GM12878 (cell line): Measurements from ENCODE around the gene SERHL2. TPM values are rescaled to one million over a fixed set of nuclear protein-coding genes. Genes with fewer than 3 reads are reported as not detected.
"Not testable (repeated sequence)": the region's sequence is repeated elsewhere in the genome, so short reads cannot be mapped to it uniquely, and the experiment has no call there.

Experiments
- ATAC-seq: fragments of 200-7000 bp; cut with Tn5 transposase; 3 replicates; pipeline ENCODE4 v1.9.1; 2020; ENCODE audit warnings: mild to moderate bottlenecking, moderate library complexity
- BruUV-seq: library from RNA; stranded (reverse); fragments of 400-500 nt; replicated peaks from 2 replicates; lab custom pipeline; 2021; lab: Mats Ljungman, UMichigan
- CTCF ChIA-PET: fragments of 300-600 bp; sonication (Branson Sonifier 250); formaldehyde crosslinking; extraction: SDS; loops from one replicate; lab custom pipeline; 2021; ENCODE audit warnings: inconsistent platforms; lab: Yijun Ruan, JAX
- POLR2A ChIA-PET: fragments of 350-600 bp; formaldehyde crosslinking; extraction: SDS; loops from one replicate; lab custom pipeline; 2021; ENCODE audit warnings: inconsistent platforms; lab: Charles Lee
- RAD21 ChIA-PET: fragments of 300-600 bp; sonication (Branson Sonifier 250); formaldehyde crosslinking; loops from one replicate; lab custom pipeline; 2023; ENCODE audit warnings: antibody characterized with exemption; ENCODE audit not compliant: unreplicated experiment; lab: Charles Lee
- SMC1A ChIA-PET: fragments of 300-600 bp; sonication (Branson Sonifier 250); formaldehyde crosslinking; loops from one replicate; lab custom pipeline; 2023; ENCODE audit not compliant: unreplicated experiment, uncharacterized antibody; lab: Charles Lee
- DNase-seq: peaks from one replicate; pipeline ENCODE4 v3.0.0-alpha.2; 2011; ENCODE audit warnings: low read depth, low spot score
- FAIRE-seq: peaks from 3 replicates; lab custom pipeline; 2011; peaks lifted over from hg19 to GRCh38; lab: Jason Lieb, UNC
- H2AFZ ChIP-seq: 2 replicates; pipeline ENCODE4 v1.6.0; 2011; ENCODE audit warnings: low read depth, low read length, control low read depth; ENCODE audit not compliant: control insufficient read depth
- H3K27ac ChIP-seq: 2 replicates; pipeline ENCODE4 v1.5.1; 2011; ENCODE audit warnings: control low read depth; ENCODE audit not compliant: control insufficient read depth, insufficient read depth
- H3K27me3 ChIP-seq, 2 experiments: replicated peaks in 1 of 2; 2 replicates each; pipeline versions ENCODE4 v1.6.0 to v1.6.1; 2011; ENCODE audit warnings: low read length in 1 of 2; ENCODE audit not compliant: control insufficient read depth in 2 of 2, insufficient read depth in 2 of 2
- H3K36me3 ChIP-seq, 2 experiments: 2 replicates each; pipeline ENCODE4 v1.5.1; 2011; ENCODE audit warnings: low read length in 1 of 2; ENCODE audit not compliant: control insufficient read depth in 2 of 2, insufficient read depth in 2 of 2
- H3K4me1 ChIP-seq: 2 replicates; pipeline ENCODE4 v1.6.1; 2011; ENCODE audit warnings: mild to moderate bottlenecking, low read length, moderate library complexity, mixed read lengths; ENCODE audit not compliant: control insufficient read depth, insufficient read depth
- H3K4me2 ChIP-seq: 2 replicates; pipeline ENCODE4 v1.6.0; 2011; ENCODE audit warnings: control low read depth; ENCODE audit not compliant: control insufficient read depth, insufficient read depth
- H3K4me3 ChIP-seq: fragments of 200-600 bp; sonication (generic); 2 replicates; pipeline ENCODE4 v1.5.1; 2016
- H3K79me2 ChIP-seq: 2 replicates; pipeline ENCODE4 v1.6.0; 2011; ENCODE audit warnings: low read length; ENCODE audit not compliant: control insufficient read depth, insufficient read depth
- H3K9ac ChIP-seq: 2 replicates; pipeline ENCODE4 v1.8.0; 2011; ENCODE audit warnings: low read length, control low read depth, mixed read lengths; ENCODE audit not compliant: control insufficient read depth, insufficient read depth
- H3K9me3 ChIP-seq: replicated peaks from 3 replicates; pipeline ENCODE4 v1.5.1; 2011; ENCODE audit warnings: mild to moderate bottlenecking, low read length; ENCODE audit not compliant: control insufficient read depth, insufficient read depth
- H4K20me1 ChIP-seq: 2 replicates; pipeline ENCODE4 v1.6.0; 2011; ENCODE audit not compliant: control insufficient read depth, insufficient read depth
- CHD1 ChIP-seq: IDR thresholded peaks from 2 replicates; pipeline ENCODE4 v1.6.1; 2012; ENCODE audit warnings: low read depth, low read length, improper control_type of control experiment
- NBN ChIP-seq: fragments of 450-650 bp; IDR thresholded peaks from 2 replicates; pipeline ENCODE4 v1.6.1; 2016
- NFXL1 ChIP-seq: fragments of 450-650 bp; IDR thresholded peaks from 2 replicates; pipeline ENCODE4 v1.6.1; 2017; ENCODE audit warnings: antibody characterized with exemption, mild to moderate bottlenecking, borderline replicate concordance
- PML ChIP-seq: IDR thresholded peaks from 2 replicates; pipeline ENCODE4 v1.6.1; 2012; ENCODE audit warnings: low read length, inconsistent platforms
- POLR2A ChIP-seq: IDR thresholded peaks from 2 replicates; pipeline ENCODE4 v1.6.1; 2011; ENCODE audit warnings: low read depth, mild to moderate bottlenecking, low read length
- POLR2AphosphoS5 ChIP-seq: IDR thresholded peaks from 2 replicates; pipeline ENCODE4 v1.6.1; 2011; ENCODE audit warnings: mild to moderate bottlenecking, low read length, inconsistent platforms
- RELA ChIP-seq: fragments of 450-650 bp; IDR thresholded peaks from 2 replicates; pipeline ENCODE4 v1.8.0; 2014; ENCODE audit warnings: borderline replicate concordance; ENCODE audit not compliant: partially characterized antibody
- RUNX3 ChIP-seq: IDR thresholded peaks from 2 replicates; pipeline ENCODE4 v1.6.1; 2012; ENCODE audit warnings: low read length, inconsistent platforms
- SIN3A ChIP-seq: IDR thresholded peaks from 2 replicates; pipeline ENCODE4 v1.6.1; 2012; ENCODE audit warnings: low read depth, low read length, improper control_type of control experiment
- SRF ChIP-seq, 2 experiments: IDR thresholded peaks; 2 replicates each; pipeline ENCODE4 v1.6.1; 2011; ENCODE audit warnings: low read depth in 2 of 2, low read length in 2 of 2, mild to moderate bottlenecking in 1 of 2, moderate library complexity in 1 of 2
- STAT3 ChIP-seq: IDR thresholded peaks from 2 replicates; pipeline ENCODE4 v1.6.1; 2011; ENCODE audit warnings: low read depth, low read length, improper control_type of control experiment
- YY1 ChIP-seq: IDR thresholded peaks from 2 replicates; pipeline ENCODE4 v1.6.1; 2011; ENCODE audit warnings: low read depth, mild to moderate bottlenecking, low read length
- ZNF274 ChIP-seq: IDR thresholded peaks from one replicate; pipeline ENCODE4 v1.8.0; 2011; ENCODE audit not compliant: insufficient read length, insufficient read depth
- WGBS: methylation state at CpG from one replicate; pipeline ENCODE4 v1.1.6; 2016; ENCODE audit warnings: low lambda C conversion rate; ENCODE audit not compliant: insufficient replicate concordance, insufficient coverage; ENCODE audit errors: missing lambda C conversion rate; 5-methylcytosine and 5-hydroxymethylcytosine counted together
- in situ Hi-C: fragments of 300-500 bp; cut with MboI; formaldehyde crosslinking; loops from 9 replicates; pipeline ENCODE4 v1.14.3; 2018; ENCODE audit warnings: mixed read lengths
- intact Hi-C: fragments of 100-400 bp; cut with micrococcal nuclease; formaldehyde crosslinking; loops from one replicate; pipeline ENCODE4 v1.14.2; 2022; ENCODE audit not compliant: unreplicated experiment
- polyA plus RNA-seq, 11 experiments: library from polyadenylated mRNA; depleted of rRNA in 4 of 11; unstranded in 6 of 11; stranded (reverse) in 5 of 11; fragments of >200 nt; fragmentation: Nextera tagmentation in 4 of 11; fragmentation: Illumina TruSeq in 1 of 11; extraction: Ambion mirVana in 4 of 11; extraction: Trizol in 1 of 11; gene quantifications; 1 replicate in 1 of 11; 2 replicates in 10 of 11; pipeline versions ENCODE4 v1.2.1 to v1.2.3, GENCODE V29; 2011 to 2016; ENCODE audit warnings: inconsistent platforms in 2 of 11, missing spikeins in 2 of 11, low read depth in 1 of 11
- total RNA-seq, 4 experiments: library from RNA; depleted of rRNA in 3 of 4; stranded (reverse); fragments of >200 nt in 3 of 4; fragmentation: Illumina TruSeq in 1 of 4; extraction: Trizol in 1 of 4; gene quantifications; 2 replicates each; pipeline versions ENCODE4 v1.2.1 to v1.2.3, GENCODE V29; 2013 to 2021
- TF ChIP-seq, protein P1 (sequence below): fragments of 450-650 bp; IDR thresholded peaks from 2 replicates; pipeline ENCODE4 v1.6.1; 2017; ENCODE audit warnings: mild to moderate bottlenecking, moderate library complexity

SERHL2 gene
- total and polyA plus RNA-seq, 10 of the 15 experiments (the other 5 are each of a cell fraction or from before 2014, with no cell fraction given): 0.63 to 2.0 (median 1.2) TPM

DNA sequence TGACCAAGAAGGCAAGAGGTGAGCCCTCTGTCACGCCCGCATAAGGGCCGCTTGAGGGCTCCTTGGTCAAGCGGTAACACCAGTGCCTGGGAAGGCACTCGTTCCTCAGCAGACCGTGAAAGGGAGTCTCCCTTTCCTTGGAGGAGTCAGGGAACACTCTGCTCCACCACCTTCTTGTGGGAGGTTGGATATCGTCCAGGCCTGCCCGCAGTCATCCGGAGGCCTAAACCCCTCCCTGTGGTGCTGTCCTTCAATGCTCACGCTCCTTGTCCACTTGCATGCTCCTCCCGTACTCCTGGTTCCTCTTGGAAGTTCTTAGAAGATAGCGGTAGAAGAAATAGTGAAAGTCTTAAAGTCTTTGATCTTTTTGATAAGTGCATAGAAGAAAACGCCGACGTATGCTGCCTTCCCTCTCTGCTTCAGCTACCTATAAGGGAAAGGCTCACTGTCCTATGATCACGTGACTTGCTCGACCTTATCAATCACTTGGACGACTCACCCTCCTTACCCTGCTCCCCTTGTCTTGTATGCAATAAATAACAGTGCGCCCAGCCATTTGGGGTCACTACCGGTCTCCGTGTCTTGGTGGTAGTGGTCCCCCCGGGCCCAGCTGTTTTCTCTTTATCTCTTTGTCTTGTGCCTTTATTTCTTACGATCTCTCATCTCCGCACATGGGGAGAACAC, 22.2 kb upstream of the SERHL2 start:
- POLR2A ChIA-PET, in situ Hi-C loops, H3K4me2 ChIP-seq: not testable (repeated sequence)

DNA sequence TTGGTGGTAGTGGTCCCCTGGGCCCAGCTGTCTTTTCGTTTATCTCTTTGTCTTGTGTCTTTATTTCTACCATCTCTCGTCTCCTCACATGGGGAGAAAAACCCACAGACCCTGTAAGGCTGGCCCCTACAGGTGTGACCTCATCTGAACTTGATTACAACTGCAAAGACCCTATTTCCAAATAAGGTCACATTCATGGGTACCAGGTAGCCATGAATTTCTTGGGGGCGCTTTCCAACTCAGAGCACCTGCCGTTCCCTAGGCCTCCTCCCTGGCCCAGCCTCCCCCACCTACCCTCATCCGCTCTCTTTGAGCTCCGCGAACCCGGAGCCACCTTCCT, 20.1 kb upstream of the SERHL2 start:
- H3K4me2 ChIP-seq: peak overlapping the region; percentile 17
- peak overlapping the region; percentile 54; the same call in 1 of the 2 replicates for H3K9ac ChIP-seq
- intact Hi-C loops: loop anchor here (2.0 kb wide), 1 partner anchor 19 kb away; the partner anchor contains the start of gene SERHL2
- DNase-seq (no peak), ATAC-seq (no peak), FAIRE-seq (no peak)
- H2AFZ ChIP-seq: peak overlapping the region; percentile 65
- H4K20me1 ChIP-seq: no peaks in the 10 kb centered on the region
- H3K79me2 ChIP-seq: no peaks in the 10 kb centered on the region
- CTCF ChIA-PET: interaction anchor here (0.6 to 1.9 kb wide), 7 partner anchors 17 to 185 kb away, joined by 3 to 8 read pairs (median 4); partner anchors contain the start of gene POLDIP3
- H3K27ac ChIP-seq: peak overlapping the region; percentile 74
- WGBS: 48% methylated on average over 6 of the region's 8 CpGs
- H3K4me3 ChIP-seq: peak overlapping the region; percentile 6; the same call in 1 of the 2 replicates
- peaks cover 34% of the 10 kb centered on the region for H3K4me1 ChIP-seq
- RAD21 ChIA-PET: interaction anchor here (0.7 to 1.6 kb wide), 4 partner anchors 12 to 81 kb away, joined by 3 to 5 read pairs (median 4); partner anchors contain the start of gene POLDIP3
- TSS peak; percentile 96 for BruUV-seq
- in situ Hi-C loops: no loop called here
- POLR2A ChIA-PET: interaction anchor here (0.6 to 1.3 kb wide), 3 partner anchors 17 to 1713 kb away, joined by 3 to 6 read pairs (median 5); no protein-coding TSS in a partner anchor
- no peaks in the 10 kb centered on the region for H3K9me3 ChIP-seq
- SMC1A ChIA-PET: interaction anchor here (0.6 to 2.4 kb wide), 6 partner anchors 12 to 198 kb away, joined by 3 to 13 read pairs (median 4); no protein-coding TSS in a partner anchor
- no peaks in the 10 kb centered on the region for H3K36me3 ChIP-seq
- H3K27me3 ChIP-seq: no peaks in the 10 kb centered on the region
- TF ChIP-seq NBN (0 out of 2 replicates have a peak, but pooled peaks have one; percentile 1), PML (no peak), SRF (IDR thresholded peaks at IDR 0.05; ENCODE audit: low read depth in 2 of 2, low read length in 2 of 2) (no peak), CHD1 (no peak), YY1 (no peak), POLR2A (peak; percentile 25; the same call in 1 of the 2 replicates), RUNX3 (no peak), POLR2AphosphoS5 (peak; percentile 80), SIN3A (no peak), STAT3 (no peak), RELA (no peak), NFXL1 (no peak), ZNF274 (no peak)
- TF ChIP-seq, protein P1, sequence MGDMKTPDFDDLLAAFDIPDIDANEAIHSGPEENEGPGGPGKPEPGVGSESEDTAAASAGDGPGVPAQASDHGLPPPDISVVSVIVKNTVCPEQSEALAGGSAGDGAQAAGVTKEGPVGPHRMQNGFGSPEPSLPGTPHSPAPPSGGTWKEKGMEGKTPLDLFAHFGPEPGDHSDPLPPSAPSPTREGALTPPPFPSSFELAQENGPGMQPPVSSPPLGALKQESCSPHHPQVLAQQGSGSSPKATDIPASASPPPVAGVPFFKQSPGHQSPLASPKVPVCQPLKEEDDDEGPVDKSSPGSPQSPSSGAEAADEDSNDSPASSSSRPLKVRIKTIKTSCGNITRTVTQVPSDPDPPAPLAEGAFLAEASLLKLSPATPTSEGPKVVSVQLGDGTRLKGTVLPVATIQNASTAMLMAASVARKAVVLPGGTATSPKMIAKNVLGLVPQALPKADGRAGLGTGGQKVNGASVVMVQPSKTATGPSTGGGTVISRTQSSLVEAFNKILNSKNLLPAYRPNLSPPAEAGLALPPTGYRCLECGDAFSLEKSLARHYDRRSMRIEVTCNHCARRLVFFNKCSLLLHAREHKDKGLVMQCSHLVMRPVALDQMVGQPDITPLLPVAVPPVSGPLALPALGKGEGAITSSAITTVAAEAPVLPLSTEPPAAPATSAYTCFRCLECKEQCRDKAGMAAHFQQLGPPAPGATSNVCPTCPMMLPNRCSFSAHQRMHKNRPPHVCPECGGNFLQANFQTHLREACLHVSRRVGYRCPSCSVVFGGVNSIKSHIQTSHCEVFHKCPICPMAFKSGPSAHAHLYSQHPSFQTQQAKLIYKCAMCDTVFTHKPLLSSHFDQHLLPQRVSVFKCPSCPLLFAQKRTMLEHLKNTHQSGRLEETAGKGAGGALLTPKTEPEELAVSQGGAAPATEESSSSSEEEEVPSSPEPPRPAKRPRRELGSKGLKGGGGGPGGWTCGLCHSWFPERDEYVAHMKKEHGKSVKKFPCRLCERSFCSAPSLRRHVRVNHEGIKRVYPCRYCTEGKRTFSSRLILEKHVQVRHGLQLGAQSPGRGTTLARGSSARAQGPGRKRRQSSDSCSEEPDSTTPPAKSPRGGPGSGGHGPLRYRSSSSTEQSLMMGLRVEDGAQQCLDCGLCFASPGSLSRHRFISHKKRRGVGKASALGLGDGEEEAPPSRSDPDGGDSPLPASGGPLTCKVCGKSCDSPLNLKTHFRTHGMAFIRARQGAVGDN: peak; percentile 34; the same call in 1 of the 2 replicates

More for the DNA sequence above, 22.2 kb upstream of the SERHL2 start:
- intact Hi-C loops: loop anchor here (2.0 kb wide), 1 partner anchor 21 kb away; the partner anchor contains the start of gene SERHL2
- FAIRE-seq, H3K4me3 ChIP-seq, H4K20me1 ChIP-seq, H3K9me3 ChIP-seq, H3K27me3 ChIP-seq, H3K9ac ChIP-seq, RAD21 ChIA-PET, ATAC-seq, H2AFZ ChIP-seq, H3K36me3 ChIP-seq, DNase-seq, H3K27ac ChIP-seq, H3K79me2 ChIP-seq, CTCF ChIA-PET, BruUV-seq: not testable (repeated sequence)
- SMC1A ChIA-PET: interaction anchor here (0.6 kb wide), 1 partner anchor 35 kb away, joined by 3 read pairs; no protein-coding TSS in a partner anchor
- 87% methylated on average over 24 of the region's 24 CpGs for whole genome bisulfite sequencing
- peaks cover 24% of the 10 kb centered on the region for H3K4me1 ChIP-seq
